K562 (cell line): ENCODE data around the gene ADARB2.

Experiments
- CXXC5 ChIP-seq: fragments of 250-450 bp; sonication (Bioruptor Pico); IDR thresholded peaks from 2 replicates; pipeline ENCODE4 v1.8.0; 2022; ENCODE audit warnings: inconsistent platforms, mild to moderate bottlenecking, moderate library complexity
- KLF6 ChIP-seq: fragments of 250-450 bp; sonication (Bioruptor Pico); IDR thresholded peaks from 2 replicates; pipeline ENCODE4 v1.4.0; 2020; ENCODE audit warnings: mild to moderate bottlenecking, moderate library complexity, borderline replicate concordance
- NBN ChIP-seq: fragments of 450-650 bp; IDR thresholded peaks from 2 replicates; pipeline ENCODE4 v1.6.1; 2016; ENCODE audit warnings: low read depth, mild to moderate bottlenecking
- NR1H2 ChIP-seq: sonication (generic); formaldehyde crosslinking; IDR thresholded peaks from 2 replicates; pipeline ENCODE4 v1.4.0; 2020; ENCODE audit warnings: mild to moderate bottlenecking, missing genetic modification reagents
- POLR2A ChIP-seq: fragments of 450-650 bp; conservative IDR thresholded peaks from 2 replicates; pipeline ENCODE4 v1.6.1; 2016
- SP2 ChIP-seq: IDR thresholded peaks from 2 replicates; pipeline ENCODE4 v1.6.1; 2011; ENCODE audit warnings: mild to moderate bottlenecking, low read depth, low read length, moderate library complexity; ENCODE audit not compliant: poor library complexity, severe bottlenecking; ENCODE audit errors: extremely low read depth
- SRF ChIP-seq, 2 experiments: fragments of 250-450, 450-650 bp in 1 of 2; sonication (Bioruptor Pico) in 1 of 2; sonication (generic) in 1 of 2; formaldehyde crosslinking; IDR thresholded peaks; 2 replicates each; pipeline versions ENCODE4 v1.5.0 to v1.5.1; 2020 to 2022; ENCODE audit warnings: mild to moderate bottlenecking in 1 of 2, missing genetic modification reagents in 1 of 2
- TRIM24 ChIP-seq, 2 experiments: fragments of 450-650 bp; IDR thresholded peaks; 2 replicates each; pipeline ENCODE4 v1.6.1; 2016
- ZNF224 ChIP-seq: sonication (generic); formaldehyde crosslinking; IDR thresholded peaks from 2 replicates; pipeline ENCODE4 v1.8.0; 2022; ENCODE audit warnings: mild to moderate bottlenecking, missing genetic modification reagents
- ZNF282 ChIP-seq: sonication (generic); formaldehyde crosslinking; IDR thresholded peaks from 2 replicates; pipeline ENCODE4 v1.8.1; 2023; ENCODE audit warnings: missing genetic modification reagents
- TF ChIP-seq, protein P1 (sequence below), 3 experiments: IDR thresholded peaks in 2 of 3; conservative IDR thresholded peaks in 1 of 3; 2 replicates each; pipeline ENCODE4 v1.5.1; 2011 to 2012; ENCODE audit warnings: low read length in 3 of 3, mild to moderate bottlenecking in 3 of 3, control low read depth in 2 of 3, improper control_type of control experiment in 1 of 3, inconsistent platforms in 1 of 3, low read depth in 1 of 3, mixed read lengths in 1 of 3, moderate library complexity in 1 of 3; ENCODE audit not compliant: insufficient read depth in 2 of 3
- TF ChIP-seq, protein P2 (sequence below): sonication (generic); formaldehyde crosslinking; IDR thresholded peaks from 2 replicates; pipeline ENCODE4 v1.8.1; 2022; ENCODE audit warnings: missing genetic modification reagents
- TF ChIP-seq, protein P3 (sequence below): fragments of 250-450 bp; sonication (Bioruptor Pico); IDR thresholded peaks from 2 replicates; pipeline ENCODE4 v1.5.0; 2021
- TF ChIP-seq, protein P4 (sequence below), 2 experiments: fragments of 450-650 bp in 1 of 2; sonication (generic) in 1 of 2; formaldehyde crosslinking in 1 of 2; IDR thresholded peaks in 1 of 2; conservative IDR thresholded peaks in 1 of 2; 2 replicates each; pipeline versions ENCODE4 v1.6.1 to v1.8.1; 2016 to 2023; ENCODE audit warnings: mild to moderate bottlenecking in 2 of 2, moderate library complexity in 2 of 2, inconsistent platforms in 1 of 2, missing genetic modification reagents in 1 of 2

DNA sequence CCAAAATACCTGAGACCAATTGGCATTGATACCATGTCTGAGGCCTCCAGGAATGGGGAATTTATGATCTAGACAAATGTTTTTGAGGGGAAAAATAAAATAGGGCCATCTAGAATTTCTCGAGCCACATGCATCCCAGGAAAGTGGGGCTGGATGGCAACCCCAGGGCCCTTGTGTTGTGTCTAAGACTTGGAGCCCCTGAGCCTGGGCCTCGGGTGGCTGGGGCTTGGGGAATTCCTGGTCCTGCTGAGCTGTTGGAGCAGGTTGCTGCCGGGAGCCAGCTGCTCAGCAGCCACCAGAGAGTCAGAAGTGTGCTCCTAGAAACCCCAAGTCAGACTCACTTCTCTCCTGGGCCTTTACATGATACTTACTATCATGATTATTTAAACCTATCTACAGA lies 508.2 kb downstream of the ADARB2 start:
- no peak for TF ChIP-seq TRIM24 (IDR thresholded peaks at IDR 0.05)
- TF ChIP-seq SP2 = no peak
- TF ChIP-seq SRF (CRISPR knock-in tag; IDR thresholded peaks at IDR 0.05) = no peak
- no peak for TF ChIP-seq ZNF282 (CRISPR knock-in tag)
- no peak for TF ChIP-seq NR1H2 (CRISPR knock-in tag)
- no peak for TF ChIP-seq CXXC5 (CRISPR knock-in tag)
- TF ChIP-seq NBN = no peak
- TF ChIP-seq, protein P1, sequence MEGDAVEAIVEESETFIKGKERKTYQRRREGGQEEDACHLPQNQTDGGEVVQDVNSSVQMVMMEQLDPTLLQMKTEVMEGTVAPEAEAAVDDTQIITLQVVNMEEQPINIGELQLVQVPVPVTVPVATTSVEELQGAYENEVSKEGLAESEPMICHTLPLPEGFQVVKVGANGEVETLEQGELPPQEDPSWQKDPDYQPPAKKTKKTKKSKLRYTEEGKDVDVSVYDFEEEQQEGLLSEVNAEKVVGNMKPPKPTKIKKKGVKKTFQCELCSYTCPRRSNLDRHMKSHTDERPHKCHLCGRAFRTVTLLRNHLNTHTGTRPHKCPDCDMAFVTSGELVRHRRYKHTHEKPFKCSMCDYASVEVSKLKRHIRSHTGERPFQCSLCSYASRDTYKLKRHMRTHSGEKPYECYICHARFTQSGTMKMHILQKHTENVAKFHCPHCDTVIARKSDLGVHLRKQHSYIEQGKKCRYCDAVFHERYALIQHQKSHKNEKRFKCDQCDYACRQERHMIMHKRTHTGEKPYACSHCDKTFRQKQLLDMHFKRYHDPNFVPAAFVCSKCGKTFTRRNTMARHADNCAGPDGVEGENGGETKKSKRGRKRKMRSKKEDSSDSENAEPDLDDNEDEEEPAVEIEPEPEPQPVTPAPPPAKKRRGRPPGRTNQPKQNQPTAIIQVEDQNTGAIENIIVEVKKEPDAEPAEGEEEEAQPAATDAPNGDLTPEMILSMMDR (IDR thresholded peaks at IDR 0.05 in 2 of 3, conservative IDR thresholded peaks at IDR 0.05 in 1 of 3; ENCODE audit: insufficient read depth in 2 of 3, low read depth in 1 of 3, low read length in 3 of 3) = no peak
- no peak for TF ChIP-seq KLF6 (CRISPR knock-in tag)
- TF ChIP-seq ZNF224 (CRISPR knock-in tag) = no peak
- TF ChIP-seq, protein P2, sequence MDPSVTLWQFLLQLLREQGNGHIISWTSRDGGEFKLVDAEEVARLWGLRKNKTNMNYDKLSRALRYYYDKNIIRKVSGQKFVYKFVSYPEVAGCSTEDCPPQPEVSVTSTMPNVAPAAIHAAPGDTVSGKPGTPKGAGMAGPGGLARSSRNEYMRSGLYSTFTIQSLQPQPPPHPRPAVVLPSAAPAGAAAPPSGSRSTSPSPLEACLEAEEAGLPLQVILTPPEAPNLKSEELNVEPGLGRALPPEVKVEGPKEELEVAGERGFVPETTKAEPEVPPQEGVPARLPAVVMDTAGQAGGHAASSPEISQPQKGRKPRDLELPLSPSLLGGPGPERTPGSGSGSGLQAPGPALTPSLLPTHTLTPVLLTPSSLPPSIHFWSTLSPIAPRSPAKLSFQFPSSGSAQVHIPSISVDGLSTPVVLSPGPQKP (CRISPR knock-in tag) = no peak
- no peak for TF ChIP-seq POLR2A
- TF ChIP-seq, protein P3, sequence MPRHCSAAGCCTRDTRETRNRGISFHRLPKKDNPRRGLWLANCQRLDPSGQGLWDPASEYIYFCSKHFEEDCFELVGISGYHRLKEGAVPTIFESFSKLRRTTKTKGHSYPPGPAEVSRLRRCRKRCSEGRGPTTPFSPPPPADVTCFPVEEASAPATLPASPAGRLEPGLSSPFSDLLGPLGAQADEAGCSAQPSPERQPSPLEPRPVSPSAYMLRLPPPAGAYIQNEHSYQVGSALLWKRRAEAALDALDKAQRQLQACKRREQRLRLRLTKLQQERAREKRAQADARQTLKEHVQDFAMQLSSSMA (CRISPR knock-in tag) = no peak
- TF ChIP-seq, protein P4, sequence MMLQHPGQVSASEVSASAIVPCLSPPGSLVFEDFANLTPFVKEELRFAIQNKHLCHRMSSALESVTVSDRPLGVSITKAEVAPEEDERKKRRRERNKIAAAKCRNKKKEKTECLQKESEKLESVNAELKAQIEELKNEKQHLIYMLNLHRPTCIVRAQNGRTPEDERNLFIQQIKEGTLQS (IDR thresholded peaks at IDR 0.05) = no peak
- TF ChIP-seq, protein P4 (CRISPR knock-in tag; conservative IDR thresholded peaks at IDR 0.05) = no peak
